Measurements from ENCODE around the gene LGMN.
A peak's percentile ranks its signal among the peaks of the same experiment; 100 is the strongest.
"Not testable (repeated sequence)": the region's sequence is repeated elsewhere in the genome, so short reads cannot be mapped to it uniquely, and the experiment has no call there.

The LGMN gene

DNA sequence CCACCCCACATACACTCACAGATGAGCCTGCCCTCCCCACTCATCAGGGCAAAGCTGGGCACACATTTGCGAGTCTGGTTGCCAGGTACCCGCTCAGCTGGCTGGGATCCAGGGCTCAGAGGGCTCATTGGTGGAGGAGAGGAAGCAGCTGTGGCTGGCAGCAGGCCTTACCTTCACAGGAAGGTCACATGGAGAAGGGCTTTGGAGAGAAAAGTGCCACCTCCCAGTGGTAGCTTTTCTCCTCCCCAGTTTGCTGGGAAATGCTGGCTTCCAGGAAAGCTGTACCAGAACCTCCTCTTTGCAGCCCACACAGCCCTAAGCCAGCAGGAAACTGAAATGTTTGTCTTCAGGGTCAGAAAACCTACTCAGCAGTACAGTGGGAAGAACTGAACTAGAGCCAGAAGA is 55.6 kb downstream of the LGMN start:
- peak; percentile 21 for DNase-seq

DNA sequence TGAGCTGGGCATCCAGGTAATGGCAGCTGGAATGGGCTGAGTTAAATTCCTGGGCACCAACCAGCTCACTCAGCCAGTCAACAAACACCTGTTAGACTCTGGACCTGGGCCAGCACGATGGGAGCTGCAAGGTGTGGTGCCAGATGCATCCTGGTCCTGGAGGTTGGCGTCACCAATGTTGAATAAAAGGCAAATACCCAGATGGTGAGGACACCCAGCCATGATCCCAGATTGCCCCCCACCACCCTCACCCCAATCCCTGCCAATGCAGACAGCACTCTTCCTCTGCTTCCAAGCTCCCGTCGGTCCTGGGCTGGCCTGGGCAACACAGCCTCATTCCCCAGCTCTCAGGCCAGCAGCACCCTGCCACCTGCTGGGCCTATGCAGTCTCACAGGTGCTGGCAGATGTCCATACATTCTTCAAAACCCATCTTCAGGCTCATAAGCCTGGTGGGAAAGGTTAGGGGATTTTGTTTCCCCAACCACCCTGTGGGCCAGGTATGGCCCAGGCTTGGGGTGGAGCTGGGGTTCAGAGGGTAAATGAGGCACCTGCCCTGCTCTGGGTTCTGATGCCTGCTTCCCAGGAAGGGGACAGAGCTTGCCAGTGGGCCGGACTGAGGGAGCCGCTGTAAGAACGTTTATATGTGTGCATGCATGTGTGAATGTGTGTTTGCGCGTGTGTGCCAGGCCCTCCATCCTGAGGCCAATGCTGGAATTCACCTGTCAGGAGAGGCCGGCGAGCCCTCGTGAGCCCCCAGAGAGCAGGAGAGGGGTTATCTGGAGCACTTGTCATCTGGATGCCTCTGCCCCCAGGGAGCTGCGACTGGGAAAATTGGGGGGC is 58.0 kb downstream of the LGMN start:
- no peak for DNase-seq

GRCh38 chr14:92688434-92689375 is 59.7 kb downstream of the LGMN start:
- no peak for DNase-seq

DNA sequence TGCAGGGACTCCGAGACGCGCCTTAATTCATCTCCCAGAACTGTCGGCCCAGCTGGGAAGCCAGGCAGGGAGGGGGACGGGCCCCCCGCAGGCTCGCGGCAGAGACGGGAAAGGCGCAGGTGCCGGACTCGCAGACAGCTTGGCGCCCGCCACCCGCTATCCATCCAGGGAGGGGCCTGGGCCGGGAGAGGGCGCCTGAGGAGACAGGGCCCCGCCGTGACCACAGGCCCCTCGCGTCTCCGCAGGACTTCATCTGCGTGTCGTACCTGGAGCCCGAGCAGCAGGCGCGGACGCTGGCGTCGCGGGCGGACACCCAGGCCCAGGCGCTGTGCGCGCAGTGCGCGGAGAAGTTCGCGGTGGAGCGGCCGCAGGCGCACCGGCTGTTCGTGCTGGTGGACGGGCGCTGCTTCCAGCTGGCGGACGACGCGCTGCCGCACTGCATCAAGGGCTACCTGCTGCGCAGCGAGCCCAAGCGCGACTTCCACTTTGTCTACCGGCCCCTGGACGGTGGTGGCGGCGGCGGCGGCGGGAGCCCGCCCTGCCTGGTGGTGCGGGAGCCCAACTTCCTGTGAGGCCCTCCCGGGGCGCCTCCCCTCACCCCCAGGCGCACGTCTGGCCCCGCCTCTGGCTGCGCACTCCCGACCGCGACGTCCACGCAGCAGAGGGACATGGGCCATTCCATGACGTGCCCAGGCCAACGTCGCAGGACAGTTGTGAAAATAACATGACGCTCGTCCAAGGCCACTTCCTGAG is 60.6 kb downstream of the LGMN start:
- no peak for DNase-seq

- DNase-seq, result peak; percentile 27
Observed at GRCh38 chr14:92686900-92687427, 61.5 kb downstream of the LGMN start.

DNA sequence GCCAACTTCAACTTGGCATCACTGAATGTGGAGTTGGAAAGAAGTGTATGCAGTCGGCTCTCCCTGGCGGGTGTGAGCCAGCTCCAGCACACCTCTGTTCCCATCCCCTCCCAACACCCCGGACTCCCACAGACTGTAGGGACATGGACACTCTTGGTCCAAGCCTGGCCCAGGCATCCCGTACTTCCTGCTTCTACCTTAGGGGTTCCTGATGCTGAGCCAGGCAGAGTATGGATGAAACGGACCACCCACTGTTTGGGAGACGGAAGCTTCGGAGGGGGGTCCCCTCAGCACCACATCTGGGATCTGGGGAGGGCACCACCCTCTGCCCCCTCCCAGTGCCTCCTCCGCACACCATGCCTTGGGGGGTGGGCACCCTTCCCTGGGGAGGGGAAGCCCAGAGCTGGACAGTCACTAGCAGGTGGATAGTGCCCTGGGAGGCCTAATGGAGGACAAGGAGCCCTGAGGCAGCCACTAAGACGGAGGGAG is 62.0 kb downstream of the LGMN start:
- DNase-seq, result no peak

GRCh38 chr14:92685784-92686355 is 62.6 kb downstream of the LGMN start:
- DNase-seq, result no peak

DNA sequence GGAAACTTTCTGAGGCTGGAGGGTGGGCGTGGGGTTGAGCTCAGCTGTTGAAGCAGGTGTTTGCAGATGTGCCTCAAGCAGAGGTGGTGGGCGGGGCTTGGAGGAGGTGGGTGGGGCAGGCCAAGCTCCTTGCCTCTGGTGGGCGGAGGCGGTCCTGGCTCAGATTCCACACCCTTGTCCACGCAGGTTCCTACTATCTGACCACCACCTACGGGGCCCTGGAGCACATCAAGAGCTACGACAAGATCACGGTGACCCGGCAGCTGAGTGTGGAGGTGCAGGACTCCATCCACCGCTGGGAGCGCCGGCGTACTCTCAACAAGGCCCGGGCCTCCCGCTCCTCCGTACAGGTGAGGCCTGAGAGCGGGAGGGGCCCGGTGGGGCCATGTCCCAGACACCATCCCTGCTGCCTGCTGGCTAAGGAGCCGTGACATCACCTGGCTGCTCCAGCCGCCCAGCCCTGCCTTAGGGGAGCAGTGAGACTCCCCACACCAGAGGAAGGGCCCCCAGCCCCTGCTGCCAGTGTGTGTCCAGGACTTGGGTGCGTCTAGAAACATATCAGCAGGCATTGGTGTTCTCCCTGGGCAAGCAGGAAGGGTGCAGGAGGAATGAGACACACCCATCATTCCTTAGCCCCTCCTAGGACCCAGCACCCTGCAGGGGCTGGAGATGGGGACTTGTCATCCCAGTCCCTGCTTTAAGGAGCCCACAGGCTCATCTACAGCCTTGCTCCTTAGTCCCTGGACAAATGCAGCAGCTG is 63.4 kb downstream of the LGMN start:
- no peak for DNase-seq

DNA sequence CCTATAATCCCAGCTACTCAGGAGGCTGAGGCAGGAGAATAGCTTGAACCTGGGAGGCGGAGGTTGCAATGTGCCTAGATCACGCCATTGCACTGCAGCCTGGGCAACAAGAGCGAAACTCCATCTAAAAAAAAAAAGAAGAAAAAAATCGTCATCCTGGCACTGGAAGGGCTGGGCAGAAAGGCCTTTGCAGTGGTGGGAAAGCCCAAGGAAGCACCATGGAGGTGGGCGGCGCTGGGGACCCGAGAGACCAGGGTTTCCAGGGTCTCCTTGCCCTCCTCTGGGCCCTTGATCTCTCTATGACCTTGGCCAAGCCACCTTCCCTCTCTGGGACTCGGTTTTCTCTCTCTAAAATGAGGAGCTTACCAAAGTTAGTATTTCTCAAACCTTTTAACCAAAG is 65.4 kb downstream of the LGMN start:
- DNase-seq, result no peak

DNA sequence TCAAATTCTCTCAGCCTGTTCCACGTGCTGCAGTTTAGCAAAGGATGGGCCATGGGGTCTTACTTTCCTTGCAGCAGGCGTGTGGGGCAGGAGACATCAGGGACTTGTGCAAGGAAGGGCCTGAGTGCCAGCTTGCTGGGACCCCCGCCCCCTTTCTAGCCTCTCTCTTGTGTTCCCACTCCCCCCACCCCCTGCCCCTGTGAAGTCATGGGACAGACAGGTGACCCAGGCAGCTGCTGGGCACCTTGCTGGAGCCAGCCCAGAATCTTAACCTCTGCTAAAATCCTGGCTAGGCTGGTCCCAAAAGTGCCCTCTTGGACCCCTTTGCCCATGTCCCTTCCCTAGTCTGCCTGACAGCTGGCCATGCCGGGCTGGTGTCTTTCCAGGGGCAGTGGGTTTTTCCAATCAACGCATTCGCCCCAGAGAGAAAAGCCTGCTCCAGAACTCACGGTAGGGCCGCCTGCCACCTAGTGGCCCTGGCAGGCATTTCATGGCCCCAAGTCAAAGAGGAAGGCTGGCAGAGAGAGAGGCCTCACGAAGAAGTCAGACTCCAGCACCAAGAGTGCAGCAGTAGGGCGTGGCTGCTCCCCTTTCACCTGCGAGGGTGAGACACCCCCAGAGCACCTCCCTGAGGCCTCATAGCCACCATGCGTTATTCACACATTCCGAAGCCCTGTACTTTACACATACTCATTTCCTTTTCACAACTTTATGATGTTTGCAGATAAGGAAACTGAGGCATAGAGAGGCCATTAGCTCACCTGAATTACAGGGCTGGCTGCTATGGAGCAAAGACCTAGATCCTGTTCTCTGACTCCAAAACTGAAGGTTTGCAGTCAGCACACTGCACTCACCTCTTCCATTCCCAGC is 67.4 kb downstream of the LGMN start:
- DNase-seq, result peak; percentile 75

DNA sequence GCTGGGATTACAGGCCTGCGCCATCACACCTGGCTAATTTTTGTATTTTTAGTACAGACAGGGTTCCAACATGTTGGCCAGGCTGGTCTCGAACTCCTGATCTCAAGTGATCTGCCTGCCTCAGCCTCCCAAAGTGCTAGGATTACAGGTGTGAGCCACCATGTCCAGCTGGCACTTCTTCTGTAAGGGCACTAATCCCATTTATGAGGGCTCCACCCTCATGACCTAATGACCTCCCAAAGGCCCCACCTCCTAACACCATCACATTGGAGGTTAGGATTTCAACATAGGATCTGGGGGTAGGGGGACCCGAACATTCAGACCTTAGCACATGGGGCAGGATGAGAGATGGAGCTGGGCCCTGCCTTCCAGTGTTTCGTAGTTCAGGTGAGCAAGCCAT is 68.1 kb downstream of the LGMN start:
- not testable (repeated sequence) for DNase-seq

- no peak for DNase-seq
Observed at GRCh38 chr14:92679246-92679645, 69.2 kb downstream of the LGMN start.

GRCh38 chr14:92678766-92679165 is 69.7 kb downstream of the LGMN start:
- DNase-seq, result no peak

DNA sequence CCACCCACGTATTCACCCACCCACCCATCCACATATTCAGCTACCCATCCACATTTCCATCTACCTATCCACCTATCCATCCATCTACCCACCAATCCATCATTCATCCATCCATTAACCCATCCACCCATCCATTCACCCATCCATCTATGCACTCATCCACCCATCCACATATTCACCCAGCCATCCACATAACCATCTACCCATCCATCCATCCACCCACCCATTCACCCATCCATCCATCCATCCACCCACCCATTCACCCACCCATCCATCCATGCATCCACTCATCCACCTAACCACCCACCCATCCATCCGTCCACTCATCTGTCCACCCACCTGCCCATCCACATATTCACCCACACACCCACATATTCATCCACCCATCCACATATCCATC is 70.5 kb downstream of the LGMN start:
- DNase-seq, result no peak

GRCh38 chr14:92677087-92677668 is 71.2 kb downstream of the LGMN start:
- DNase-seq, result peak; percentile 91

- no peak for DNase-seq
Observed at GRCh38 chr14:92676403-92677086, 71.9 kb downstream of the LGMN start.

DNA sequence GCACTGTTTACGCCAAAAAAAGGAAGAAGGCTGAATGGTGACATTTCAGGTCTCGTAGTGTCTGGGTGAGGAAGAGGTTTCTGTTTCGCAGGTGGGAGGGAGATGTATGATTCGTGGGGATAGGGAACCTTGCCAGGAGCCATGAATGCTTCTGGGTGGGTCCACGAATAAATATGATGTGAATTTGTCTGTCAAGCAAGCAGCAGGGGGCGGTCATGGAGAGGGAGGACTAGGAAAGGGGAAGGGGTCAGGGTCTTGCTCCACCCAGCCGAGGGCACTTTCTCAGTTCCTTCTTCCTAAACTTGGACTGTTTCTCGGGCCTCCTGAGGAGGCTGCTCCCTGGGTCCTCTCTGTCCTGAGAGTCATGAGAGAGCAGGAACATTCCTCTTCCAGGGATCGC is 72.5 kb downstream of the LGMN start:
- peak; percentile 80 for DNase-seq

DNA sequence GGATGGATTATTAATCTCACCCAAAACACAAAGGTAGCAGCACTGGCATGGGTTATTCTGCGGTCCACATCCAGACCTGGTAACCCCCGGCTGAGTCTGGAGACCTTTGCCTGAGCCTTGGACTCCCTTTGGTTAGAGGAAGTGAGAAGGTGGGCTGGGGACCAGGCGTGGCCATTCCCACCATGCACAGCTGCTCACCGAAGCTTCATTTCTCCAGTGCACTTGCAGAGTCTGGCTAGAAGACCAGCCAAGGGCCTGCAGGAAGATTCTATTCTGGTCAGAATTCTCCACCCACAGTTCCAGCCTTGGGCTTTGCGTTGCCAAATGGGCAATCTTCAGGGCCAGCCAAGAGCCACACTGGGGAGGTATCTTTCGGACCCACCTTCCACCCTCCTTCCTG is 73.0 kb downstream of the LGMN start:
- DNase-seq, result no peak

- DNase-seq, result no peak
Observed at GRCh38 chr14:92673601-92674150, 74.8 kb downstream of the LGMN start.

Measured in inflammatory macrophage treated with lipopolysaccharide for 4 hours (primary cell).